ENCODE results near the gene WDR88.

- TF ChIP-seq POLR2A (IDR thresholded peaks at IDR 0.05) (no peak), CTCF (IDR thresholded peaks at IDR 0.05) (no peak), EP300 (IDR thresholded peaks at IDR 0.05) (no peak)
These were observed 7.5 kb upstream of the WDR88 start for GRCh38 chr19:33124207-33125098.

All from suprapubic skin (tissue), 3 donors.